SK-N-SH (cell line): ENCODE results near the gene FKBP4.

Experiments
- CTCF ChIP-seq: fragments of 200-600 bp; sonication (generic); IDR thresholded peaks from 2 replicates; pipeline ENCODE4 v1.6.1; 2017; ENCODE audit warnings: antibody characterized with exemption, mild to moderate bottlenecking, moderate library complexity
- TF ChIP-seq, protein P1 (sequence below): IDR thresholded peaks from 2 replicates; pipeline ENCODE4 v1.4.0; 2012; ENCODE audit warnings: low read depth

DNA sequence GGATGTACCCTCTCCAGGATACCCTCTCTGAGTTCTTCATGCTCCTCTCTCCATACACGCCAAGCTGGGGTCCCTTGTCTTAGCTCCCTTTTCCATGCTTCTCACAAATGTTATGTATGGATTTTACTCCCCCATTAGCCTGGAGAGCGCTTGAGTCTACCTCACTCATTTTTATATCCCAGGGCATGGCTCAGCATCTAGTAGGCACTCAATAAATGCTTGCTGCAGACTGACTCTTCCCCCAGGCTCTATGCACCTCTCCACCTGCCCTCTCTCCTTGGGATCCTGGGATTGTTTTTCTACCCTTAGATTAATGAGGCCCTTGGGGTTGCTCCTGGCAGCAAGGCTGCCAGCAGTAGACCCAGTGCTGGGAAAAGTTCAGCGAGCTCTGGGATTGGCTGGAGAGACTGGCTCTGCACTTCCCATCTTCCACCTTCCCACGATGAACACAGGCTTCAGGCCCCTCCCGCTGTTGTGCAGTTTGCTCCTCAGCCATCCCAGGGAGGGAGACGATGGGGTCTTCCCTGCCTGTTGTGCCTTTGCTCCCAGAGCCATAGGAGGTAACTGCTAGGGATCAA is 37.9 kb downstream of the FKBP4 start:
- TF ChIP-seq, protein P1, sequence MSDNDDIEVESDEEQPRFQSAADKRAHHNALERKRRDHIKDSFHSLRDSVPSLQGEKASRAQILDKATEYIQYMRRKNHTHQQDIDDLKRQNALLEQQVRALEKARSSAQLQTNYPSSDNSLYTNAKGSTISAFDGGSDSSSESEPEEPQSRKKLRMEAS: no peak
- TF ChIP-seq CTCF: no peak
